Central memory CD8-positive, alpha-beta T cell (primary cell): ENCODE data around the gene C20orf96.
"Not testable (repeated sequence)": the region's sequence is repeated elsewhere in the genome, so short reads cannot be mapped to it uniquely, and the experiment has no call there.

Experiments
- ATAC-seq: fragments of 150-1000 bp; cut with Tn5 transposase; replicated peaks from 2 replicates; pipeline ENCODE4 v1.10.0; 2022; ENCODE audit warnings: mild to moderate bottlenecking, moderate FRiP score, moderate number of reproducible peaks; ENCODE audit not compliant: poor library complexity, severe bottlenecking; ENCODE audit errors: extremely low read depth
- DNase-seq, 2 donors: peaks; one replicate each; pipeline ENCODE4 v3.0.0; 2021; ENCODE audit warnings: low spot score in 2 of 2
- H3K27ac Mint-ChIP-seq: one replicate; pipeline ENCODE4 v1.8.0; 2022; ENCODE audit warnings: low read depth, mild to moderate bottlenecking, moderate library complexity, mixed read lengths
- H3K27me3 Mint-ChIP-seq: one replicate; pipeline ENCODE4 v1.8.0; 2022; ENCODE audit warnings: mixed read lengths
- H3K36me3 Mint-ChIP-seq: one replicate; pipeline ENCODE4 v1.8.0; 2022; ENCODE audit warnings: mild to moderate bottlenecking, moderate library complexity, mixed read lengths; ENCODE audit not compliant: insufficient read depth
- H3K4me1 Mint-ChIP-seq: one replicate; pipeline ENCODE4 v1.8.0; 2022; ENCODE audit warnings: mixed read lengths
- H3K4me3 Mint-ChIP-seq: one replicate; pipeline ENCODE4 v1.8.0; 2022; ENCODE audit warnings: mild to moderate bottlenecking, moderate library complexity, mixed read lengths
- H3K9me3 Mint-ChIP-seq: one replicate; pipeline ENCODE4 v1.8.0; 2022; ENCODE audit warnings: mixed read lengths

The C20orf96 gene

GRCh38 chr20:235891-236290 is 54.7 kb downstream of the C20orf96 start:
- H3K4me1 Mint-ChIP-seq, result peaks cover 7% of the 10 kb centered on the region
- no peak for ATAC-seq
- no peak overlapping the region for H3K4me3 Mint-ChIP-seq

GRCh38 chr20:227439-228105 is 63.0 kb downstream of the C20orf96 start:
- Mint-ChIP-seq H3K4me1 (no peaks in the 10 kb centered on the region), H3K36me3 (no peaks in the 10 kb centered on the region), H3K27ac (no peak overlapping the region), H3K27me3 (peaks cover 44% of the 10 kb centered on the region), H3K4me3 (no peak overlapping the region), H3K9me3 (no peaks in the 10 kb centered on the region)
- ATAC-seq, result no peak
- DNase-seq, result no peak

More at GRCh38 chr20:235891-236290, 54.7 kb downstream of the C20orf96 start:
- Mint-ChIP-seq H3K27ac (no peak overlapping the region), H3K9me3 (no peaks in the 10 kb centered on the region), H3K36me3 (no peaks in the 10 kb centered on the region), H3K27me3 (peaks cover 11% of the 10 kb centered on the region)
- no peak for DNase-seq

- ATAC-seq (no peak), DNase-seq (no peak)
- H3K4me3 Mint-ChIP-seq, result no peak within 1 kb of the TSS
- no peaks in the 10 kb centered on the region for H3K36me3 Mint-ChIP-seq
- H3K27me3 Mint-ChIP-seq, result peaks cover 50% of the 10 kb centered on the region
- H3K9me3 Mint-ChIP-seq, result no peaks in the 10 kb centered on the region
- H3K27ac Mint-ChIP-seq, result no peak within 1 kb of the TSS
- no peaks in the 10 kb centered on the region for H3K4me1 Mint-ChIP-seq
These were observed 63.6 kb downstream of the C20orf96 start, which contains the start of gene DEFB129 for GRCh38 chr20:226958-227357. DEFB129 (plus strand) TSS chr20:227258; CDS start chr20:227289, 31 bp downstream.

GRCh38 chr20:225879-226278 is 64.7 kb downstream of the C20orf96 start:
- not testable (repeated sequence) for DNase-seq, H3K4me1 Mint-ChIP-seq, H3K4me3 Mint-ChIP-seq, ATAC-seq, H3K27ac Mint-ChIP-seq, H3K9me3 Mint-ChIP-seq, H3K36me3 Mint-ChIP-seq
- peaks cover 61% of the 10 kb centered on the region for H3K27me3 Mint-ChIP-seq

- Mint-ChIP-seq H3K27ac (no peak overlapping the region), H3K4me3 (no peak overlapping the region), H3K27me3 (peaks cover 86% of the 10 kb centered on the region), H3K36me3 (no peaks in the 10 kb centered on the region), H3K9me3 (no peaks in the 10 kb centered on the region), H3K4me1 (no peaks in the 10 kb centered on the region)
- ATAC-seq, result no peak
- no peak for DNase-seq
These were observed 69.2 kb downstream of the C20orf96 start for GRCh38 chr20:221258-221830.
